AG04450 (cell line): Measurements from ENCODE around the gene DPYSL5. TPM values are rescaled to one million over a fixed set of nuclear protein-coding genes. Genes with fewer than 3 reads are reported as not detected.

Source experiments
- CTCF ChIA-PET: fragments of 300-600, 350-600 bp; formaldehyde crosslinking; extraction: SDS; loops from one replicate; lab custom pipeline; 2022; ENCODE audit warnings: antibody characterized with exemption, inconsistent platforms; lab: Charles Lee
- POLR2A ChIA-PET: fragments of 350-600 bp; formaldehyde crosslinking; extraction: SDS; loops from one replicate; lab custom pipeline; 2021; ENCODE audit warnings: antibody characterized with exemption, inconsistent platforms; lab: Yijun Ruan, JAX
- DNase-seq: peaks from one replicate; pipeline ENCODE4 v3.0.0-alpha.2; 2011; ENCODE audit warnings: low read depth, low spot score
- H3K27ac ChIP-seq: one replicate; pipeline ENCODE4 v1.5.1; 2012; ENCODE audit warnings: low read depth, low read length, control low read depth
- H3K27me3 ChIP-seq: one replicate; pipeline ENCODE4 v1.6.0; 2012; ENCODE audit warnings: low read length; ENCODE audit not compliant: control insufficient read depth, insufficient read depth
- H3K4me3 ChIP-seq: 2 replicates; pipeline ENCODE4 v1.5.1; 2011; ENCODE audit warnings: mild to moderate bottlenecking, low read depth, low read length, control low read depth
- H3K9me3 ChIP-seq: 2 replicates; pipeline ENCODE4 v1.5.1; 2012; ENCODE audit warnings: low read length; ENCODE audit not compliant: control insufficient read depth, insufficient read depth
- CTCF ChIP-seq: IDR thresholded peaks from 2 replicates; pipeline ENCODE4 v1.5.1; 2011; ENCODE audit warnings: low read depth, low read length, control low read depth, inconsistent platforms
- polyA plus RNA-seq: library from polyadenylated mRNA; depleted of rRNA; stranded (reverse); fragments of >200 nt; gene quantifications from 2 replicates; pipeline ENCODE4 v1.2.3, GENCODE V29; 2011

DPYSL5 gene
- polyA plus RNA-seq, 1 experiment = not detected

DNA sequence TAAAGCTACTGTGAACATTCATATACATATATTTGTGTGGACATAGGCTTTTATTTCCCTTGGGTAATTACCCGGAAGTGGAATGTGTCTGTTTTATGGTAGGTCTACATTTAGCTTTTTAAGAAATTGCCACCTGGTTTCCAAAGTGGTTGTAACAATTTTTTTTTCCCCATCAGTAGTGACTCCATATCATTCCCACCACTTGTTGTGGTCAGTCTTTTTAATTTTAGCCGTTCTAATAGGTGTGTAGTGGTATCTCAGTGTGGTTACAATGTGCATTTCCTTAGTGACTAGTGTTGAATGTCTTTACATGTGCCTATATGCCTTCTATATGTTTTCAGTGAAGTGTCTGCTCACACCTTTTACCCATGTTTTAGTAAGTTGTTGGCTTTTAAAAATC lies 62.2 kb downstream of the DPYSL5 start:
- POLR2A ChIA-PET = no interaction called here
- no peaks in the 10 kb centered on the region for H3K9me3 ChIP-seq
- no peak for TF ChIP-seq CTCF
- no peak overlapping the region for H3K27ac ChIP-seq
- peaks cover 60% of the 10 kb centered on the region for H3K27me3 ChIP-seq
- no peak overlapping the region for H3K4me3 ChIP-seq
- CTCF ChIA-PET = interaction anchor here (0.7 to 2.4 kb wide), 3 partner anchors 12 to 64 kb away, joined by 3 to 8 read pairs (median 3); no protein-coding TSS in a partner anchor
- DNase-seq = no peak

DNA sequence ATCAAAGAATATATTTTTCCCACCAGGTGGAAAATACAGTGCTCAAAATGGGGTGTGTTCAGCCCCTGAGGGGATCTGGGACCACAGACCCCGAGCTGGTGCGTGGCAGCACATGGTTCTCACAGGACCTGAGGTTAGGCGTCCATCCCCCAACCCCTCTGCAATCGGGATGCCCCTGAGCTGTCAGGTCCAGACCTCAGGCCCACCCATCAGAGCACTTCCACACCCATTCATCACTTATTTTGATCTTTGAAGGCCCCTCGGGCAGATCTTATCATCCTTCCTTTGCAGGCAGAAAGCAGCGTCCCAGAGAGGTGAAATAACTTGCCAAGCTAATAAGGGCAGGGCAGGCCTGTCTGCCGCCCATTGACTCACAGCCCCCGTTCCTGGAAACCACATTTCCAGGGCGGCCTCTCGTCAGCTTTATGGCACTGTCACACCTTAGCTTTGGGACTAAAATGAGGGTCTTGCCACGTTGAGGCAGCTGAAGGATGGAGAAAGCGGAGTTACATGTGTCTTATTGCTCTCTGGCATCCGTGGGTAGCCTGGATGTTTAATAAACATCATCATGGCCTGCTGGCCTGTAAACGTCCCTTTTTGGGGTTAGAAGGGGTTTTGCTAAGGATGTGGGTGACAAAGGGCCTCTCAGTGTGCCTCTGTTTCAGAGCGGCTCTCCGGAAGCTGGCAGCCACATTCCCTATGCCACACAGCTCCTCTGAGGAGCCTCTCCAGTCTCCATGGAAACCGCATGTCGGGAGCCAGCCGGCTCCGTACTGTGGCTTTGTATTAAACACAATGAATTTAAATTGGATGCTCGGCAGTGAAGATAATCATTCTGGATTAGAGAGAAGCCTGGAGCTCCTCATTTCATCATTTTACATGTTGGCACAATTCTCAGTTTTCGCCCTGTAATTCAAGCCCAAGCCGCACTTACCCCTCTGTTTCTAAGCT lies 64.3 kb downstream of the DPYSL5 start:
- TF ChIP-seq CTCF = no peak
- H3K27me3 ChIP-seq = peaks cover 77% of the 10 kb centered on the region
- H3K4me3 ChIP-seq = no peak overlapping the region
- H3K9me3 ChIP-seq = no peaks in the 10 kb centered on the region
- no peak for DNase-seq
- H3K27ac ChIP-seq = no peak overlapping the region
- CTCF ChIA-PET = interaction anchor here (1.1 kb wide), 1 partner anchor 11 kb away, joined by 3 read pairs; no protein-coding TSS in a partner anchor
- POLR2A ChIA-PET = no interaction called here

DNA sequence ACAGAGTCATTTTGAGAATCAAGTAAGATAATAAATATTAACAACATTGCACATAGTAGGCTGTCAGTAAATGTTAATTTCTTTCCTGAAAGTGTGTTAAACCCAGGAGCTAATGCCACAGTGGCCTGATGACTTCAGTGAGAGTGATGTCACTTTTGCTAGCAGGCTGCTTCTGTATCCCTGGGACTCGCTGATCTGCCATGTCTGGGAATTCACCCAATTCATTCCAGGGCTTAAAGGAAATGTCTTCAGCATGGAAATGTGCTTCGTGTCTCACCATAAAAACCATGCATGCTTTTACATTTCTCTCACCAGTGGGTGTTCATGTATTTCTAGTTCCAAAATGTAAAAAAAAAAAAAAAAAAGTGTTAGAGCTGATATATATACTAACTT lies 65.7 kb downstream of the DPYSL5 start:
- H3K27me3 ChIP-seq = peaks cover 72% of the 10 kb centered on the region
- ChIA-PET CTCF (interaction anchor here (0.6 kb wide), 1 partner anchor 103 kb away, joined by 3 read pairs; no protein-coding TSS in a partner anchor), POLR2A (no interaction called here)
- TF ChIP-seq CTCF = no peak
- no peak for DNase-seq
- no peak overlapping the region for H3K4me3 ChIP-seq
- no peaks in the 10 kb centered on the region for H3K9me3 ChIP-seq
- H3K27ac ChIP-seq = no peak overlapping the region

DNA sequence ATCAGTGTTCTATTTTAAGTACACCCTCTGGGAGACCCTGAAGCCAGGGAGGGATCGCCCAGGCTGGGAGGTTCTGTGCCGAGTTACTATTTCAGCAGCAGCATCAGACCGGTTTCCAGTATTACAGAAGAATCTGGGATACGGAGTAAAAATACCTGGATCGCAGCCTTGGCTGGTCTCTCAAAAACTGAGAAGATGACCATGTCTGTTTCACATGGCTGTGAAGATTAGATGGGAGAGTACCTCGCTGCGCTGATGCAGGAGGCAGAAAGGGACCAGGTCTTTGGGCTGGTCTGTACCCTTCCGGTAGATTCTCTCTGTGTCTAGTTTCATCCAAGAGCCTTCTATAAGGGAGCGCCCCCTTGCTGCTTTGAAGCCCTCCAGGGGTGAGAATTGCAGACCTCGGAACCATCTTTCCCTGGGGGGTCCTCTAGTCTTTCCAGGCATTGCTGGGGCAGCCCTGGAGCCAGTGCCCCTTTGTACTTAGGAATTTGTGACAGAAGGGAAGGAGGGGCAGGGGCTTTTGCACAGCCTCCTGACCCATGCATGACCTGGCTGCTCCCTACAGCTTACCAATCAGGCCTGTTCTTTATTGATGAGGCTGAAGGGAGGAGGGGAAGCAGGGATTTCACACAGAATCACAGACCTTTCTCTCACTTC lies 66.2 kb downstream of the DPYSL5 start:
- CTCF ChIA-PET = interaction anchor here (0.6 kb wide), 1 partner anchor 102 kb away, joined by 3 read pairs; no protein-coding TSS in a partner anchor
- no peak for DNase-seq
- POLR2A ChIA-PET = no interaction called here
- H3K4me3 ChIP-seq = no peak overlapping the region
- no peaks in the 10 kb centered on the region for H3K9me3 ChIP-seq
- H3K27me3 ChIP-seq = peaks cover 69% of the 10 kb centered on the region
- H3K27ac ChIP-seq = no peak overlapping the region
- TF ChIP-seq CTCF = no peak
